RKO (cell line): ENCODE data around the gene D2HGDH.
"Not testable (repeated sequence)": the region's sequence is repeated elsewhere in the genome, so short reads cannot be mapped to it uniquely, and the experiment has no call there.

Experiments used
- DNase-seq: peaks from one replicate; pipeline ENCODE4 v3.0.0-alpha.2; 2016; ENCODE audit warnings: low spot score

D2HGDH gene

DNA sequence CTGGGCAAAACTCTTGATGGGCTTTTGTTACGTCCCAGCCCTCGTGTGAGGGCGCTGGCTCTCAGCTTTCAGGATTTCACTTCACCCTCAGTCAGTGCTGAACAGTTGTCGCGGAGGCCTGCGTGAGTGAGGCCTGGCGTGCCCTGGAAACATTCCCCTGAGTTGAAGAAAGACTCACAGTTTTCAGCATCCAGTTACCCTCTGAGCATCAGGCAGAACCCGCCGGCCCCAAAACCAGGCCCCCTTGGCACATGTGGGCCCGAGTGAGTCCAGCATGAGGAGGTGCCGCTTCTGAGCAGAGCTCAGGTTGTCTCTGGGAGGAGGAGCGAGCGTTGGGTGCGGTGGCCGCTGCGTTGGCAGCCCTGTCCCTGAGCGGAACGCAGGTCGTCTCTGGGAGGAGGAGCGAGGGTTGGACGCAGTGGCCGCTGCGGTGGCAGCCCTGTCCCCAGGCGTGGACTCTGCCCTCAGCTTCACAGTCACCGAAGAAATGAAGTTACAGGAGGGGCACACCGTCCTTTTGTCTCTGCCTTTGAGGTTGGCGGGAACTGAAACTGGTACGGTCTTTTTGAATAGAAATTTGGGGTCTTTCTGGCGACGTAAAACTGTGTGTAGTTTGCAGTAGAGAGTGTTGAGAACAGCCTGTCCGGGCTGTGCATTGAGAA is 74.4 kb downstream of the D2HGDH start, which contains the start of gene NEU4:
NEU4 (plus strand) TSS at position 473 of the 662 bp plus-strand sequence. CDS start 5,292 bp downstream, outside the sequence.
- DNase-seq = no peak

DNA sequence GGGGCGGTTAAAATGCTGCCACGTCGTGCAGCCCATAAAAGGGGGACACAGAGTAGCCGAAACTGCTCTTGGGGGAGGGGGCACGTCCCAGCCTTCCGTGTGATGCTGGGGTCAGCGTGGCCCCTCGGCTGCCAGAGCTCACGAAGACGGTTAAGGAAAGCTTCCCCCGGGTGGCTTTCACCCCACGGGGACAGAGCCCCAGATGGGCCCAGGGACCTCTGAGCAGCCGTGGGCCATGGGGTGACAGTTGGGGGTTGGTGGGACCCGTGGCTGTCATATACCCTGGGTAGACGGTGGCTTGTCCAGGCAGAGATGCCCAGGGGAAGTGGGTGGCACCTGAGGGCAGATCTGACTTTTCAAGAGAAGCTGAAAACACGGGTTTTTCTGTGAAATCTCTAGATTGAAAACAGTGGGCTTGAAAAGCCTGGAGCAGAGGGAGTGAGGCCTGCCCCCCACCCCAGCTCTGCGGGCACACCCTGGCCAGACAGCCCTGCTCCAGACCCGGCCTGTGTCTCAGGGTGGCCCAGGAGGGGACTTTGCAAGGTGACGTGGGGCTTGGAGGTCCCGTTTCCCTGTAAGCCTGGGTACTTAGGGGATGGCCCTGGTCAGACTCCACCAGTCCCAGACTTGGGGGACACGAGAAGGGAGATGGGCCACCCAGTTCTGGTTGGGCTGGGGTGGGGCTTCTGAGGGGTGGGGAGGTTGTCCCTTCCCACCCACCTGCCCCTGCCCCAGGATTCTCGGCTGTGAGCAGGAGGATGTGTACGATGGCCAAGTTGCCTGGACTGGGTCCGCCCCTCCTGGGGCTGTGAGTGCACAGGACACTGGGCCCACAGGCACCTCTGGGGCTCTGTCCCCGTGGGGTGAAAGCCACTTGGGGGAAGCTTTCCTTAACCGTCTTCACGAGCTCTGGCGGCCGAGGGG is 75.2 kb downstream of the D2HGDH start:
- DNase-seq = no peak

DNA sequence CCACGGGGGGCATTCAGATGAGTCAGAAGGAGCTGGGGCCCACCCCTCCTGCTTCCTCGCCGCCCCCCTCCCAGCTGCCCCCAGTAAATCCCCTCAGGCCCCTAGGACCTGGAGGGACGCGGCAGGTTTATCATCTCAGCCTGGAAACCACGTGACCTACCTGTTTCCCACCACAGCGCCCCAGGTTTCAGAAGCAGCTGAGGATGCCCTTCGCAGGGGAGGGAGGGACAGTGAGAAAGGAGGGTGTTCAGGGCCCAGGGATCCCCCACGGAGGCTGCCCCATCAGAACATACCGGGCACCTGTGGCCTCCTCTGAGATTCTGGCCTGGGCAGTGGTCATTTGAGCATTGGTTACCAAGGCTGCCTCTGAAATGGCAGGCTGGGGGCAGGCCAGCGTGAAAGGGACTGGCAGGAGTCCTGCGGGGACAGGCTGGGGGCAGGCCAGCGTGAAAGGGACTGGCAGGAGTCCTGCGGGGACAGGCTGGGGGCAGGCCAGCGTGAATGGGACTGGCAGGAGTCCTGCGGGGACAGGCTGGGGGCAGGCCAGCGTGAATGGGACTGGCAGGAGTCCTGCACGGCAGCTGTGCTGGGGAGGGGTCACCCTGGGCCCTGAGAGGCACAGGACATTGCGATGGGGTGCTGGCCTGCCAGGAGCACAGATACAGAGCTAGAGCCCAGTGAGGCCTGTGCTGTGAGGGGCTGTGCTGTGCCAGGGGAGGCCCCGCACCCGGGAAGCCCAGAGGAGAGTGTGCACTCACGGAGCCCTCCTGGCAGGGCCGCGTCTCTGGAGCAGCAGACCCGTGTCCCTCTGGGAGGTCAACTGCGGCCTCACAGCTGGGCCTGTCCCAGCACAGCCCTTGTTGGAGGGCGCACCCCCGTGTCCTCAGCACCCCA is 76.1 kb downstream of the D2HGDH start:
- no peak for DNase-seq

DNA sequence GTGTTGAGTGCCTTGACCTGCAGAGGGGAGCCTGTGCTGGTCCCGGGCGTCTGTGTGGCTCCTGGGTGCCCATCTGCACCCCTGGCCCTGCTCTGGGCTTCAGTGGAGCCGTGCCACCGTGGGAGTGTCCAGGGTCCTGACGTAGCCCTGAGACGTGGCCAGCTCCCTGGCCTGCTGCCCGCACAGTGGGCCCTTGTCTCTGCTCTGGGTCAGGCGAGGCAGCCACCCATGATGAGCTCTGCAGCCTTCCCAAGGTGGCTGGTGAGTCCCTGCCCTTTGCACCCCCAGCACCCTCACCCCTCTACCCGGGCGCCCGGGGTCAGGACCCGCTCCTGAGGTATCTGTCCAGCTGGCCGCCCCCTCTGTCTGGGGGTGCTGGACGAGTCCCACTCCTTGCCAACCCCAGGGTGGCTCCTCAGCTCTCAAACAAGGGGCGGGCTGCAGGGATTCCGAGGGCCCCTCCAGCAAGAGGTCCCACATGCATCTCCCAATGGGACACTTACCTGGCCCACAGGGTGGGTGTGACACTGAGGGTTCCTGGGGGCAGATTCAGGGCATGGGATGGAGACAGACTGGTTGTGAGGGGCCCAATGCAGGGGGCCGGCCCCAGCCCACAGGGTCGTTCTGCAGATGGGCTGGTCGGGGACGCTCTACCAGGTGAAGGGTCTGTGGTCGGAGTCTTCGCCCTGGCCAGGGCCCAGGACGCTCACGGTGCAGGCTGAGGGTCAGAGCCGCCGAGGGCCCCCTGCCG is 76.9 kb downstream of the D2HGDH start:
- no peak for DNase-seq

DNA sequence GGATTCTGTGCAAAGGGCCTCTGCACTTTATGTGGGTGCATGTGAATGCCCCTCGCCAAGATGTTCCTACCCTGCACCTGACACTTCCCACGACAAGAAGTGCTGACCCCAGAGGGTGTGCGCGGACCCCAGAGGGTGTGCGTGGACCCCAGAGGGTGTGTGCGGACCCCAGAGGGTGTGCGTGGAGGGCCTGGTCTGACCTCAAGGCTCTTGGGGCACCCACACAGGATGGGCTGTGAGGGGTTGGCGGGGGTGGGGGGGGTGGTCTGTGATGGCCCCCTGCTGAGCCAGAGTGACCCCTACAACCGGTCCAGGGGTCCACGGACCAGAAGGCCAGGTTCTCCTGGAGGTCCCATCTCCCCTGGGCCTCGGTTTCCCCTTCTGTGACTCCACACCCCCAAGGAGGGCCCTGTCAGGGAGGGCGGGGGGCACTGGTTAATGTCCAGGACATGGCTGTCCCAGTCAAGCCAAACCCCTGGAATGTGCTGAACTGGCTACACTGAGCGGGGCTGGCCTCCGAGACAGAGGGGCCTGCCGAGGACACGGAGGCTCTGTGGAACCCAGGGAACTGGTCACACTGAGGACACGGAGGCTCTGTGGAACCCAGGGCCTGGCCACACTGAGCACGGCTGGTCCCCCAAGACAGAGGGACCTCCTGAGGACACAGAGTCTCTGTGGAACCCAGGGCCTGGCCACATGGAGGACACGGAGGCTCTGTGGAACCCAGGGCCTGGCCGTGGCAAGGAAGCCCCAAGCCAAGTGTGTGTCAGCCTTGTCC is 77.7 kb downstream of the D2HGDH start:
- no peak for DNase-seq

DNA sequence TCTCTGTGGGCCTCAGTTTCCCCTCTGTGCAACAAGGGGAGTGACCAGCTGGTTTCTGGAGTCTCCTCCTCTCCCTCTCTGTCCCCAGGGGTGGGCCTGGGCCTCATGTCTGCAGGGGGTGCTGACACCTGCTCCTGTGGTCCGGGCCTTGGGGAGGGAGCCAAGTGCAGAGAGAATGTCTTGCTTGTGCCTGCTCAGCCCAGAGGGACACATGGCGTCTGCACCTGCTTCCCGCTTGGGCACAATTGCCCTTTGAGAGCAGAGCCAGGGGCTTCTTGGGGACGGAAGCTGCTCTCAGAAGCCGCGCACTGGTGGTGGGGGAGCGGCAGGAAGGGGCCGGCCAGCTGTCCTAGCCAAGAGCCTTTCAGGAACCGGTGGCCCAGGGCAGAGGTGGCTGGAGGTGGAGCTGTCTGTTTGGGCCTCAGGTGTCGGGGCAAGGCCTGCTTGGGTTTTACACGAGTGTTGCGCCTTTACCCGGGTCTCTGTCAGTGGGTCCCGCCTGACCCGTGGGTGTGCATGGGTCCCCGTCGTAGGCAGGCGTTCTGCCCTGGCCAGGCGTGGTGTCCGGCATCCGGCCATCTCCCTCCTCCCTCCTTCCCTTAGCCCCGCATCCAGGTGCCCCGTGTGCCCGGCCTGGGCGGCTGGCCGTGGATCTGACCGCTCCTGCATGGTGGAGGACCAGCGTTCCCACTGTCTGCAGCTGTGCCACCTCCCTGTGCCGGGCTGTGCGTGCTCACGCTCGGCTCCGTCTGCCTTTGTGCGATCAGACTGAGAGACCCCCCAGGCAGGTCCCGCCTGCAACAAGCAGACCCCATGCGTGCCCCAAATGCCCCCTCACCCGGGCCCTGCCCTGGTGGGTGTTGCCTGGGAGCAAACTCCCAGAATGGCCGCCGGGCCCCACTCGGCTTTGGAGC is 78.6 kb downstream of the D2HGDH start:
- DNase-seq = no peak

DNA sequence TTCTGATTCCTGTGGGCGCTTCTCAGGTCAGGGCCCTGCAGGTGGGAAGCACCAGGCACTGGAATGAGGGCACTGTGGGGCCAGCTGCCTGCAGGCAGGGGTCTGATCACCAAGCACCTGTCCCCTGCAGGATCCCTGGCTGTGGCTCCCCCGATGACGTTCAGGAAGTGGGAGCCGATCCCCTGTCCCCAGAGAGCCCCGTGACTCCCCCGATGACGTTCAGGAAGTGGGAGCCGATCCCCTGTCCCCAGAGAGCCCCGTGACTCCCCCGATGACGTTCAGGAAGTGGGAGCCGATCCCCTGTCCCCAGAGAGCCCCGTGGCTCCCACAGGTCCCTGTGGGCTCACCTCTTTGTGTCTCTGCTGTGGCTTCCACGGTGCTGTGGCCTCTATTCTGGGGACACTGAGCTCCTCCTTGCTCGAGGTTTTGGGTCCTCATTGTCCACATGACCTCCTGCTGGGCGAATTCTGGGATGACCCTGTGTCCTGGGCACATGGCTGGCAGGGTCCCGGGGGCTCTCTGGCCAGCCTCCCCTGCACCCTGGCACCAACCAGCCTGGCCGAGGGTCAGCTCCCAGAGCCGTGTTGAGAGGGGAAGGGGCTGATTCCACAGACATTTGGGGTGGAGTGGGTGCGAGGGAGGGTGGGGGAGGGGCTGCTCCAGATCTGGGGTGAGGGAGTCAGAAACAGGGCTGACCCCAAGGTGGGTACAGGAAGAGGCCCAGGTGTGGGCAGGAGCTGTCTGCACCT is 79.4 kb downstream of the D2HGDH start:
- DNase-seq = no peak

DNA sequence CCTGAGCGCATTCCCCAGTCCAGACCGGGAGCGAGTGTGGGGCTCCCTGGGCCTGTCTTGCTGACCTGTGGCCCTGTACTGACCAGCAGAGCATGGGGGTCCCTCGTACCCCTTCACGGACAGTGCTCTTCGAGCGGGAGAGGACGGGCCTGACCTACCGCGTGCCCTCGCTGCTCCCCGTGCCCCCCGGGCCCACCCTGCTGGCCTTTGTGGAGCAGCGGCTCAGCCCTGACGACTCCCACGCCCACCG is 79.9 kb downstream of the D2HGDH start:
- DNase-seq = no peak

DNA sequence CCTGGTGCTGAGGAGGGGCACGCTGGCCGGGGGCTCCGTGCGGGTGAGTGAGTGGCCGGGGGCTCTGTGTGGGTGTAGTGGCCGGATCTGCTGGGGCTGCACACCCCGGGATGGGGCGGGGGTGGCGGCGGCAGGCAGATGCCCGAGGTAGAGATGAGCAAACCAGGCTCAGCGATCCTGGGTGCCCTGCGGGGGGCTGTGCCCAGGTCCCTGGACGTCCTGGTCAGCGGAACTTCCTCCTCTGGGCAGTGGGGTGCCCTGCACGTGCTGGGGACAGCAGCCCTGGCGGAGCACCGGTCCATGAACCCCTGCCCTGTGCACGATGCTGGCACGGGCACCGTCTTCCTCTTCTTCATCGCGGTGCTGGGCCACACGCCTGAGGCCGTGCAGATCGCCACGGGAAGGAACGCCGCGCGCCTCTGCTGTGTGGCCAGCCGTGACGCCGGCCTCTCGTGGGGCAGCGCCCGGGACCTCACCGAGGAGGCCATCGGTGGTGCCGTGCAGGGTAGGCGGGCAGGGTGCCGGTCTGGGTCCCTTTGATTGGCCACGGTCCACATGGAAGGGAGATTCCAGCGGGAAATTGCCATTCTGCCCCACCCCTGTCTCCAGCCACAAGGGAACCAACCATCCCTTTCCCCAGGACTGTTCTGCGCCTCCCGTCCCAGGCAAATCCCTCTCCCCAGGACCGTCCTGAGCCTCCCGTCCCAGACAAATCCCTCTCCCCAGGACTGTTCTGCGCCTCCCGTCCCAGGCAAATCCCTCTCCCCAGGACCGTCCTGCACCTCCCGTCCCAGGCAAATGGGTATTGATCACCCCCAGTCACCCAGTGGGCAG is 80.4 kb downstream of the D2HGDH start:
- no peak for DNase-seq

DNA sequence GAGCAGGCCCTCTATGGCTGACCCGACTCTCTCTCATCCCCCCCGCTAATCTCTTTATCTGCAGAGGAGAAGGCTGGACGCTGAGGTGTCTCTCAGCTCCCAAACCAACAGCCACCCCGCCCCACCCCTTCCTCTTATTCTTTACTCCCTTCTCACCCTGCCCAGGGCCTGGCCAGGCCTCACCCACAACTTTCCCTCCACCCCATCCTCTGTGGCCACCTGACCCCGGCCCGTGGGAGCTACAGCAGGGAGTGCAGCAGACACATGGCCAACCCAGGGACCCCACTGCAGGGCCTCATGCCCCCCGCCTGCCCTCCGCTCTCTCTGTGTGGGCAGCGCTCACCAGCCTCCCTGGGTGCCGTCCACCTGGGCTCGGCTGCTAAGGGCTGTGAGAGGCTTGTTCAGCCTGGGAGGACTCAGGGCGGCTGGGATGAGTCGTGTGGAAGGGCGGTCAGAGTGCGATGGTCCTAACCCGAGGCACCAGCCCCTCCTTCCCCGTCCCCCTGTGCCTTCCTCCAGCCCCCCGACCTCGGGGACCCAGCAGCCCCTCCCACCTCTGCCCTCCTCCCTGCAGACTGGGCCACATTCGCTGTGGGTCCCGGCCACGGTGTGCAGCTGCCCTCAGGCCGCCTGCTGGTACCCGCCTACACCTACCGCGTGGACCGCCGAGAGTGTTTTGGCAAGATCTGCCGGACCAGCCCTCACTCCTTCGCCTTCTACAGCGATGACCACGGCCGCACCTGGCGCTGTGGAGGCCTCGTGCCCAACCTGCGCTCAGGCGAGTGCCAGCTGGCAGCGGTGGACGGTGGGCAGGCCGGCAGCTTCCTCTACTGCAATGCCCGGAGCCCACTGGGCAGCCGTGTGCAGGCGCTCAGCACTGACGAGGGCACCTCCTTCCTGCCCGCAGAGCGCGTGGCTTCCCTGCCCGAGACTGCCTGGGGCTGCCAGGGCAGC is 81.3 kb downstream of the D2HGDH start:
- DNase-seq = no peak

DNA sequence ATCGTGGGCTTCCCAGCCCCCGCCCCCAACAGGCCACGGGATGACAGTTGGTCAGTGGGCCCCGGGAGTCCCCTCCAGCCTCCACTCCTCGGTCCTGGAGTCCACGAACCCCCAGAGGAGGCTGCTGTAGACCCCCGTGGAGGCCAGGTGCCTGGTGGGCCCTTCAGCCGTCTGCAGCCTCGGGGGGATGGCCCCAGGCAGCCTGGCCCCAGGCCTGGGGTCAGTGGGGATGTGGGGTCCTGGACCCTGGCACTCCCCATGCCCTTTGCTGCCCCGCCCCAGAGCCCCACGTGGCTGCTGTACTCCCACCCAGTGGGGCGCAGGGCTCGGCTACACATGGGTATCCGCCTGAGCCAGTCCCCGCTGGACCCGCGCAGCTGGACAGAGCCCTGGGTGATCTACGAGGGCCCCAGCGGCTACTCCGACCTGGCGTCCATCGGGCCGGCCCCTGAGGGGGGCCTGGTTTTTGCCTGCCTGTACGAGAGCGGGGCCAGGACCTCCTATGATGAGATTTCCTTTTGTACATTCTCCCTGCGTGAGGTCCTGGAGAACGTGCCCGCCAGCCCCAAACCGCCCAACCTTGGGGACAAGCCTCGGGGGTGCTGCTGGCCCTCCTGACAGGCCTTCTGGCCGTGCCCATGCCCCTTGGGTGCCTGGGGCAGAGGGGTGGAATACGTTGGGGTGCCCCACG is 82.1 kb downstream of the D2HGDH start:
- no peak for DNase-seq

DNA sequence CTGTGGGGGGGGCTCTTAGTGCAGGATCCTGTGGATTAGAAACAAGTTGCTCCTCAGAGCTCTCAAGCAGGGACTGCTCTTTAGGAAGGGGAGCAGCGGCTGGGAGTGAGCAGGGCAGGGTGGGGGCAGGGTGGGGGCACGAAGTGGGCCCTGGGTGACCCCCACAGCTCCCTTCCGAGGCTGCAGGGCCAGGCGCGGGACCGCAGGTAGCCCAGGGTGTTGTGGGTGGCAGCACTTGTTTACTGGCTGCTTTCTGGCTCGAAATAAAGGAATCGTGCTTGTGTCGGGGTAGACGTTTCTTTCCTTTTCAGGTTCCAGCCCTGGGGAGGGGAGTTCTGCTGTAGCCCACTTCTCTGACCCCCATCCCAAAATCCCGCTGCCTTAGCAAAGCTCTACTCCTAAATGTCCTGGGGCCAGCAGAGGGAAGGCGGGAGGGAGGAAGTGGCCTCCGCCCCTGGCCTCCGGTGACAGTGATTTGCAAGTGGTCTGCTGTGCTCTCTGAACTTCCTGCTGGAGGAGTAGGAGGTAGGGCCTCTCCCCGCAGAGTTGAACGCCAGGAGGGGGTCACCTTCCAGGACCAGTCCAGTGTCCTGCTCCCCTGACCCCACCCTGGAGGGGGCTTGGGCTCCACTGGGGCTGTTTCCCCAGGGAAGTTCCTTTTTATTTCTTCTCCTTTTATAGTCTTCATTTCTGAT is 82.8 kb downstream of the D2HGDH start:
- no peak for DNase-seq

DNA sequence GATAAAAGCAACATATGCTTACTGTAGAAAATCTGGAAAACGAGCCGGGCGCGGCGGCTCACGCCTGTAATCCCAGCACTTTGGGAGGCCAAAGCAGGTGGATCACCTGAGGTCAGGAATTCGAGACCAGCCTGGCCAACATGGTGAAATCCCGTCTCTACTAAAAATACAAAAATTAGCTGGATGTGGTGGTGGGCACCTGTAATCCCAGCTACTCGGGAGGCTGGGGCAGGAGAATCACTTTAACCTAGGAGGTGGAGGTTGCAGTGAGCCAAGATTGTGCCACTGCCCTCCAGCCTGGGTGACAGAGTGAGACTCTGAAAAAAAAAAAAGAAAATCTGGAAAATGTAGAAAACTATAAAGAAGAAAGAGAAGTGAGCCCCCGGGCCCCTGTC is 83.4 kb downstream of the D2HGDH start:
- DNase-seq = not testable (repeated sequence)
